ENCODE results near the gene RBMS3. TPM values are rescaled to one million over a fixed set of nuclear protein-coding genes. Genes with fewer than 3 reads are reported as not detected.

Gene RBMS3
- total and polyA plus RNA-seq, 2 of the 8 experiments (the other 6 are each of a cell fraction or from before 2014, with no cell fraction given): 3.7 to 6.9 TPM

GRCh38 chr3:29468187-29468586, 187.3 kb downstream of the RBMS3 start:
- H3K23me2 ChIP-seq (ENCODE audit: low read depth, low read length): no peaks in the 10 kb centered on the region
- H2BK12ac ChIP-seq (ENCODE audit: low read depth, low read length): no peak overlapping the region
- no peaks in the 10 kb centered on the region for H3K9me3 ChIP-seq (ENCODE audit: insufficient read depth in 2 of 2, low read depth in 1 of 2, low read length in 1 of 2)
- H3K23ac ChIP-seq (ENCODE audit: insufficient read length): no peak overlapping the region
- H3K27ac ChIP-seq (ENCODE audit: low read depth, low read length): no peak overlapping the region
- H3K4me1 ChIP-seq (replicated peaks in 1 of 4; ENCODE audit: control insufficient read depth in 3 of 4, insufficient read depth in 4 of 4, low read length in 3 of 4): peaks cover 0 to 9% (median 5%) of the 10 kb centered on the region in 4 experiments; a peak in 4 of 7 replicates
- H2AFZ ChIP-seq (ENCODE audit: low read length): no peak overlapping the region
- no peak overlapping the region for H3K9ac ChIP-seq (replicated peaks in 1 of 4; ENCODE audit: extremely low read depth in 1 of 4, low read depth in 3 of 4, low read length in 3 of 4)
- no peaks in the 10 kb centered on the region for H3K36me3 ChIP-seq (ENCODE audit: control insufficient read depth in 2 of 4, insufficient read depth in 4 of 4, low read length in 3 of 4)
- H2AK5ac ChIP-seq (ENCODE audit: low read depth, low read length): no peak overlapping the region
- H4K5ac ChIP-seq (ENCODE audit: insufficient read length, low read depth, low read length): no peak overlapping the region
- no peaks in the 10 kb centered on the region for H3K79me2 ChIP-seq (ENCODE audit: control insufficient read depth in 1 of 2, insufficient read depth in 2 of 2, low read length in 2 of 2)
- no peak overlapping the region for H4K91ac ChIP-seq (replicated peaks; ENCODE audit: insufficient read length, low read length)
- H2BK15ac ChIP-seq (ENCODE audit: low read length): no peak overlapping the region
- H3K4me2 ChIP-seq (ENCODE audit: insufficient read depth in 1 of 2, low read depth in 2 of 2, low read length in 2 of 2): no peak overlapping the region
- no peak overlapping the region for H4K8ac ChIP-seq (ENCODE audit: extremely low read depth, insufficient read depth, low read length)
- no peaks in the 10 kb centered on the region for H3K79me1 ChIP-seq (ENCODE audit: low read depth, low read length)
- H3K56ac ChIP-seq (replicated peaks; ENCODE audit: insufficient read length, low read depth, low read length): no peak overlapping the region
- H2BK120ac ChIP-seq (replicated peaks; ENCODE audit: low read depth, low read length): no peak overlapping the region
- H2BK5ac ChIP-seq (ENCODE audit: low read depth, low read length): no peak overlapping the region
- 89% methylated on average over 4 of the region's 4 CpGs; no CpG with 5 or more reads in 1 of the 2 experiments for WGBS, 2 experiments (ENCODE audit: extremely low coverage in 1 of 2, insufficient coverage in 1 of 2, insufficient read length in 1 of 2, insufficient replicate concordance in 2 of 2, low coverage in 1 of 2, low lambda C conversion rate in 2 of 2, missing lambda C conversion rate in 1 of 2)
- ChIA-PET CTCF (ENCODE audit: partially characterized antibody) (no interaction called here), POLR2A (ENCODE audit: partially characterized antibody) (no interaction called here)
- FAIRE-seq (no peak), DNase-seq (ENCODE audit: low read depth in 1 of 2, low spot score in 2 of 2) (no peak)
- H3K14ac ChIP-seq (ENCODE audit: insufficient read length): no peak overlapping the region
- H4K20me1 ChIP-seq (replicated peaks in 1 of 2; ENCODE audit: control insufficient read depth in 1 of 2, insufficient read depth in 2 of 2, low read length in 2 of 2): no peaks in the 10 kb centered on the region
- no peak overlapping the region for H3K4ac ChIP-seq (replicated peaks; ENCODE audit: insufficient read length, low read depth, low read length)
- no peaks in the 10 kb centered on the region for H3K27me3 ChIP-seq (replicated peaks in 1 of 4; ENCODE audit: control insufficient read depth in 3 of 4, extremely low read depth in 1 of 4, insufficient read depth in 3 of 4, low read length in 3 of 4)
- H2BK20ac ChIP-seq (ENCODE audit: low read length): peak overlapping the region; percentile 40; the same call in 1 of the 2 replicates
- H3K18ac ChIP-seq (ENCODE audit: extremely low read depth, low read length): no peak overlapping the region
- H3K4me3 ChIP-seq (ENCODE audit: extremely low read depth in 1 of 4, insufficient read depth in 2 of 4, low read depth in 3 of 4, low read length in 4 of 4): no peak overlapping the region
- no peak for TF ChIP-seq EP300 (IDR thresholded peaks at IDR 0.05; ENCODE audit: borderline replicate concordance in 1 of 2, low read depth in 2 of 2, low read length in 2 of 2)
- TF ChIP-seq, protein P1, sequence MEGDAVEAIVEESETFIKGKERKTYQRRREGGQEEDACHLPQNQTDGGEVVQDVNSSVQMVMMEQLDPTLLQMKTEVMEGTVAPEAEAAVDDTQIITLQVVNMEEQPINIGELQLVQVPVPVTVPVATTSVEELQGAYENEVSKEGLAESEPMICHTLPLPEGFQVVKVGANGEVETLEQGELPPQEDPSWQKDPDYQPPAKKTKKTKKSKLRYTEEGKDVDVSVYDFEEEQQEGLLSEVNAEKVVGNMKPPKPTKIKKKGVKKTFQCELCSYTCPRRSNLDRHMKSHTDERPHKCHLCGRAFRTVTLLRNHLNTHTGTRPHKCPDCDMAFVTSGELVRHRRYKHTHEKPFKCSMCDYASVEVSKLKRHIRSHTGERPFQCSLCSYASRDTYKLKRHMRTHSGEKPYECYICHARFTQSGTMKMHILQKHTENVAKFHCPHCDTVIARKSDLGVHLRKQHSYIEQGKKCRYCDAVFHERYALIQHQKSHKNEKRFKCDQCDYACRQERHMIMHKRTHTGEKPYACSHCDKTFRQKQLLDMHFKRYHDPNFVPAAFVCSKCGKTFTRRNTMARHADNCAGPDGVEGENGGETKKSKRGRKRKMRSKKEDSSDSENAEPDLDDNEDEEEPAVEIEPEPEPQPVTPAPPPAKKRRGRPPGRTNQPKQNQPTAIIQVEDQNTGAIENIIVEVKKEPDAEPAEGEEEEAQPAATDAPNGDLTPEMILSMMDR (IDR thresholded peaks at IDR 0.05; ENCODE audit: control extremely low read depth in 1 of 3, insufficient read depth in 1 of 3, low read depth in 1 of 3, low read length in 3 of 3): no peak
- TF ChIP-seq E2F6 (IDR thresholded peaks at IDR 0.05): no peak
- no peak for TF ChIP-seq CHD2 (IDR thresholded peaks at IDR 0.05; ENCODE audit: low read length)
- TF ChIP-seq POLR2AphosphoS5 (IDR thresholded peaks at IDR 0.05; ENCODE audit: low read depth, low read length): no peak
- no peak for TF ChIP-seq NRF1 (IDR thresholded peaks at IDR 0.05; ENCODE audit: low read depth, low read length)
- TF ChIP-seq CREB1 (IDR thresholded peaks at IDR 0.05): no peak
- TF ChIP-seq RAD21 (IDR thresholded peaks at IDR 0.05 in 1 of 2, conservative IDR thresholded peaks at IDR 0.05 in 1 of 2; ENCODE audit: low read depth in 2 of 2, low read length in 2 of 2): no peak
- TF ChIP-seq EZH2 (IDR thresholded peaks at IDR 0.05; ENCODE audit: low read depth, low read length, severe bottlenecking): no peak
- TF ChIP-seq CTBP2 (IDR thresholded peaks at IDR 0.05; ENCODE audit: borderline replicate concordance, insufficient read depth, insufficient read length, low read length): no peak
- TF ChIP-seq SIRT6 (IDR thresholded peaks at IDR 0.05; ENCODE audit: low read length): no peak
